GM19328 (cell line): ENCODE measurements around the gene CERT1.
A peak's percentile ranks its signal among the peaks of the same experiment; 100 is the strongest.
"Not testable (repeated sequence)": the region's sequence is repeated elsewhere in the genome, so short reads cannot be mapped to it uniquely, and the experiment has no call there.

Experiments used
- ATAC-seq: cut with Tn5 transposase; IDR thresholded peaks from one replicate; pipeline ENCODE4 v1.9.1; 2021; ENCODE audit warnings: mild to moderate bottlenecking, moderate library complexity; ENCODE audit not compliant: unreplicated experiment

Gene CERT1, protein sequence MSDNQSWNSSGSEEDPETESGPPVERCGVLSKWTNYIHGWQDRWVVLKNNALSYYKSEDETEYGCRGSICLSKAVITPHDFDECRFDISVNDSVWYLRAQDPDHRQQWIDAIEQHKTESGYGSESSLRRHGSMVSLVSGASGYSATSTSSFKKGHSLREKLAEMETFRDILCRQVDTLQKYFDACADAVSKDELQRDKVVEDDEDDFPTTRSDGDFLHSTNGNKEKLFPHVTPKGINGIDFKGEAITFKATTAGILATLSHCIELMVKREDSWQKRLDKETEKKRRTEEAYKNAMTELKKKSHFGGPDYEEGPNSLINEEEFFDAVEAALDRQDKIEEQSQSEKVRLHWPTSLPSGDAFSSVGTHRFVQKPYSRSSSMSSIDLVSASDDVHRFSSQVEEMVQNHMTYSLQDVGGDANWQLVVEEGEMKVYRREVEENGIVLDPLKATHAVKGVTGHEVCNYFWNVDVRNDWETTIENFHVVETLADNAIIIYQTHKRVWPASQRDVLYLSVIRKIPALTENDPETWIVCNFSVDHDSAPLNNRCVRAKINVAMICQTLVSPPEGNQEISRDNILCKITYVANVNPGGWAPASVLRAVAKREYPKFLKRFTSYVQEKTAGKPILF

DNA sequence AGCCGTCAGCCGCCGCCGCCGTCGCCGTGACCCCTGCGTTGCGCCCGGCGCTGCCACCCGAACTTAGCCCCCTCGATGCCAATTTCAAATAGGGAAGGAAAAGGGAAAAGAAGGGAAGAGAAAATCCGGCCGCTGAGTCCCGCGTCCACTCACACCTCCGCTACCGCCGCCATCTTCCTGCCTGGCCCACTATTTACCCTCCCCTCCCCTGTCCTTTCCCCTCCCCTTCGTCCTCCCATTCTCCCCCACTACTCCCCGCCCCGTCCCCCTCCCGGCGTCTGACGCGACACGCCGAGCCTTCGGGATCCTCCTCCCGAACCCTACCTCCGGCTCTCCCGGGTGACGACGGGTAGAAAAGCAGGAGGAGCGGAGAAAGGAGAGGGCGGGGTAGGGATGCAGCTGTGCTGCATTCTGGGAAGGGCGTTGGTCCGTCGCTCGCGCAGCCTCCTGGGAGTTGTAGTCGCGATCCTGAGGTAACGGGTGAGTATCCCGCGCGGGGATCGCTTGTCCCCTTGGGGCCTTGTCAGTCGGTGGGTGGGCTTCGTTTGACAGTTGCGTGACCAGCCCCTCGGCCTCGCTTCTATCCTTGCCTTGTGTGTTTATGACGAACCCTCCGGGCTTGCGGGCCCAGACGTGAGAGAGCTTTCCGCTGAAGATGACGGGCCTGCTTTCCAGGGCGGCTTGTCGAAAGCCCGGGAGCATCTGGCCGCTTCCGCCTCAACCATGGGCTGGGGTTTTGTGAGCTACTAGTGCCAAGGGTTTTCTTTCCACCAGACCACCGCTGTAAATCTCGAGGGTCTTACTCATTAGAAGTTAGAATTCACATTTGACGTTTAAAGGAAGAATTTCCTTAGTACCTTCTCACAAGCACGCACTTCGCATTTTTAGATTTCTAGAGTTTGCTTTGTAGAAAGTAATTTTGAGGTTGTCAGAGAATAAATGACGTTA, at the start of gene CERT1, which contains the start of gene POLK:
Gene CERT1, minus strand, starts transcription at position 195 of the 948 bp plus-strand sequence. CDS start 422 bp downstream, outside the sequence.
Gene POLK, plus strand, starts transcription at position 457 of the 948 bp plus-strand sequence.
- ATAC-seq: peak; percentile 81

DNA sequence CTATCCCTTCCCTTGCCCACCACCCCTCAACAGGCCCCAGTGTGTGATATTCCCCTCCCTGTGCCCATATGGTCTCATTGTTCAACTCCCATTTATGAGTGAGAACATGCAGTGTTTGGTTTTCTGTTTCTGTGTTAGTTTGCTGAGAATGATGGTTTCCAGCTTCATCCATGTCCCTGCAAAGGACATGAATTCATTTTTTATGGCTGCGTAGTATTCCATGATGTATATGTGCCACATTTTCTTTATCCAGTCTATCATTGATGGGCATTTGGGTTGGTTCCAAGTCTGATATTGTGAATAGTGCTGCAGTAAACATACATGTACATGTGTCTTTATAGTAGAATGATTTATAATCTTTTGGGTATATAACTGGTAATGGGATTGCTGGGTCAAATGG, 49.2 kb upstream of the CERT1 start:
- ATAC-seq: not testable (repeated sequence)

DNA sequence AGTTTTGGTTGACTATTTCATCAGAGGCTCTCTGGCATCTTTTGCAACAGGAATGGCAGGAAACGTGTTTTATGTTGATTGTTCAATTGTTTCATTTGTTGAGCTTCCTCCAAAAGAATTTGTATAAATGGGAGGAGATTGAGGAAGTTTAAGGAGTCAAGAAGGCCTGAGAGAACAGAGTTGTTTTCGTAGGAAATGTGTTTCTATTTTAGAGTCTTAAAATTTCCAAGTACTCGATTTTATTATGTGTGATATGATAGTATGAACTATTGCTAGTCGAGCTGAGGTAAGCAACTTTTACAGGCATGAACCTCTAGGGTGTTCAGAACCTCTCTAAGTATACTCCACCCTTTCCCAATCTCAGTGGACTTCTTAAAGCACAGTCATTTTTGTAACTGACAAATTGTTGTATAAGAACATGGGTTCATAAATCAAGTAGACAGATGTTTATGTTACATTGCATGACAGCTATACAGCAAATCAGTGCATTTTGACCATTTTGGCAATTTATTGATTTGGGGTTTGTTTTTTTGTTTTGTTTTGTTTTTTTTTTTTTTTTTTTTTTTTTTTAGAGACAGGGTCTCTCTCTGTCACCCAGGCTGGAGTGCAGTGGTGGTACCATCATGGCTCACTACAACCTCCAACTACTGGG, 47.7 kb upstream of the CERT1 start:
- no peak for ATAC-seq

DNA sequence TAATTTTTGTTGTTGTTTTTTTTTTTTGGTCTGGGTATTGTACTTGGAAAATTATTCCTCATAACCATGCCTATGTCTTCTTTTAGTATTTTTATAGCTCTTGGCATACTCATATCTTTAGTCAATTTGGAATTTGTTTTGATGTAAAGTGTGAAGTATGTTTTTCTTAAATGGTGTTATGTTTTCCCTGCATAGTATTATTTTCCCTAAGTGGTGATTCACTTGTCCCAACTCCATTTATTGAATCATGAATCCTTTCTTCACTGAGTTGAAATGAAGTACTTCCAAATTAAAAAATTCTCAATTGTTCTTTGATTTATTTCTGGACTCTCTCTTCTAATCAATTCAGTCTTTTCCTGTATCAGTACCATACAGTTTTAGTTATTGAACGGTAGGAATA, 46.8 kb upstream of the CERT1 start:
- ATAC-seq: no peak

DNA sequence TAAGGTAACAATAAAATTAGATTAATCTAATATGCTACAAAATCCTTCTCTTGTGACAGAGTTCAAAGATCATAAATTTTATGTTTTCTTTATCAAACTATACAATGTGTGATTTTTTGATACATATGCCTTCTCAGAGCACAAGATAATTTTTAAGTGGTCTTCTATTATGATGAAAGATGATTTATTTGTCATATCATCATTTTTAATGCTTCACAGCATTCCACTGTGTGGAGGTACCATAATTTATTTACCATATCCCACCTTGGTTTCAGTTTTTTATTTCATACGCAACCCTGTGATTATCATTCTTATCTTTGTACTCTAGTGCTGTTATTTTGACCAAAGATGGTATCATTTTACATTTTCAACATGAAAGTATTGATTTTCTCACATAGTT, 41.9 kb upstream of the CERT1 start:
- no peak for ATAC-seq

DNA sequence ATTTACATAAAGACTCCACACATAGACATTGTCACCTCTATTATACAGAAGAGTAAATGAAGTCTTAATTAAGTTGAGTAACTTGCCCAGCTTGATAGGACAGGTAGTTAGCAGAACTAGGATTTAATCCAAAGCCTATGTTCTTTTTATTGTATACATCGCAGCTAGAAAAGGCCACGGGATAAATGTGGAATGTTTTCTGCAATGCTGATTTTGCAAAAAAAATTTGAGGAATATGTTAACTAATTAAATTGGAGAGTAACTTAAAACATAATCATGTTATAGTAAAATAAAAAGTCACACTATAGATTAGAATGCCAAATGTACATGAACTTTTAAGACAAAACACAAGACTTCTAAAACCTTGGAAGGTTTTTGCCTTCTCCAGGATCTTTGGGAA, 41.3 kb upstream of the CERT1 start:
- ATAC-seq: no peak

DNA sequence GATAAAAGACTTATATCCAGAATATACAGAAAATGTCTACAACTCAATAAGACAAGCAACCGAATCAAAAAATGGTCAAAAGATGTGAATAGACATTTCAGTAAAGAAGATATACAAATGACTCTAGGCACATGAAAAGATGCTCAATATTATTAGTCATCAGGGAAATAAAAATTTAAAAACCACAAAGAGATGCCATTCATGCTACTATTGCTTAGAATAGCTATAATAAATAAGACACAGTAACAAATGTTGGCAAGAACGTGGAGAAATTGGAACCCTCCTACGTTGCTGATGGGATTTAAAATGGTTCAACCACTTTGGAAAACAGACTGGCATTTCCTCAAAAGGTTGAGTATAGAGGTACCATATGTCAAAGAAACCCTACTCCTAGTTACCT, 40.0 kb upstream of the CERT1 start:
- ATAC-seq: no peak

DNA sequence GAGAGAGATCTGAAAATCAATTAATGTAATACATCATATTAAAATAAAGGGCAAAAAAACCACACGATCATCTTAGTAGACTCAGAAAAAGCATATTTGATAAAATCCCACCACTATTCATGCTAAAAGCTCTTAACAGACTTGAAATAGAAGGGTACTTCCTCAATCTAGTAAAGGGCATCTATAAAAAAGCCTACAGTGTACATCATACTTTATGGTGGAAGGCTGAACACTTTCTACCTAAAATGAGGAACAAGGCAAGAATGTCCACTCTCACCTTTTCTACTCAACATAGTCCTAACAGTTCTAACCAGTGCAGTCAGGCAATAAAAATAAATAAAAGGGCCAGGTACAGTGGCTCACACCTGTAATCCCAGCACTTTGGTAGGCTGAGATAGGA, 39.2 kb upstream of the CERT1 start:
- ATAC-seq: no peak

DNA sequence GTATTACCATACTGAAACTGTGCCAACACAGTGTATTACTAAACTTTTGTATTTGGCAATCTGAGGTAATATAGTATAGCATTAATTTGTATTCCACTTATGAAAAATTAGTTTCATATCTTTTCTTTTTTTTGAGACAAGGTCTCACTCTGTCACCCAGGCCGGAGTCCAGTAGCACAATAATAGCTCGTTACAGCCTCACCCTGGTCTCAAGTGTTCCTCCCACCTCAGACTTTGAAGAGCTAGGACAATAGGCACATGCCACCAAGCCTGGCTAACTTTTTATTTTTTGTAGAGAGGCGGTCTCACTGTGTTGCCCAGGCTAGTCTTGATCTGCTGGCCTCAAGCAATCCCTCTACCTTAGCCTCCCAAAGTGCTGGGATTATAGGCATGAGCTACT, 36.4 kb upstream of the CERT1 start:
- no peak for ATAC-seq

DNA sequence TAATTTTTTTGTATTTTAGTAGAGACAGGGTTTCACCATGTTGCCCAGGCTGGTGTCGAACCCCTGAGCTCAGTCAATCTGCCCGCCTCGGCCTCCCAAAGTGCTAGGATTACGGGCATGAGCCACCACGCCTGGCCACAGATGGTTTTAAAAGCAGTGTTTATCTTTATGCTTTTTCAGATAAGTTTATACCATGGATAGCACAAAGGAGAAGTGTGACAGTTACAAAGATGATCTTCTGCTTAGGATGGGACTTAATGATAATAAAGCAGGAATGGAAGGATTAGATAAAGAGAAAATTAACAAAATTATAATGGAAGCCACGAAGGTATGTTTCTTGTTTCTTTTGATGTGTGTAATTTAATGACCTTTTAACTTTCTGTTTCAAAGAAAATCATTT, 35.4 kb upstream of the CERT1 start:
- no peak for ATAC-seq

DNA sequence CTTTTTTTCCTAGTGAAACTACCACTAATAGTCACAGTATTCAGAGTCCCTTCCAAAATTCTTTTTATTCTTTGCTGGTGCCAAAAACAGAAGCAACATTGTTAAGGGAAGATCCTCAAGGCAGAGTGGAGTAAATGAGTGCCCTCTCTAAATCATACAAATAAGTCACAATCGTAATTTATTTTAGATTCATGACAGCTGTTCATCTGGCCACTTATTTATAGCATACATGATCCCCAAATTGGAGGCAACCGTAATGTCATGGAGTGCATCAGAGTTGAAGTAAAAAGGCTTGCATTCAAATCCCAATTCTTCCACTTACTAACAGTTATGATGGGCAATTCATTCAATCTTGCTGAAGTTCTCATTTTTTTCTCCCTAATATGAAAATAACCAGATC, 33.7 kb upstream of the CERT1 start:
- ATAC-seq: no peak

DNA sequence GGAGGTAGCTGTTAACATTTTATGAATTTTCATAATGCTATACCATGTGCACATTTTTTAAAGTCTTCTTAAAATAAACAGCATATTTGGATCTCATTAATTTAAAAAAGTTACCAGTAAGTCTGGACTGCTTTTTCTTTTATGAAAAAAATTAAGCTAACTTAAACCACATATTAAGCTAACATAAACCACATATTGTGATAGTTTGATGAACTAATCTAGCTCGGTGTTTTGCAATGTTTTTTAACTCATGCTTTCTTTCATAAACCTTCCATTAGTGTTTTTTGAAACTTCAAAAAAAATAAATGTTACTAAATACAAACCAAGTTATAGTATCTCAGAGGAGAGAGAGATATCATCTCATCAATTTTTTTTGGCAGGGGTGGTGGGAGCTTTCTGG, 26.8 kb upstream of the CERT1 start:
- ATAC-seq: no peak

DNA sequence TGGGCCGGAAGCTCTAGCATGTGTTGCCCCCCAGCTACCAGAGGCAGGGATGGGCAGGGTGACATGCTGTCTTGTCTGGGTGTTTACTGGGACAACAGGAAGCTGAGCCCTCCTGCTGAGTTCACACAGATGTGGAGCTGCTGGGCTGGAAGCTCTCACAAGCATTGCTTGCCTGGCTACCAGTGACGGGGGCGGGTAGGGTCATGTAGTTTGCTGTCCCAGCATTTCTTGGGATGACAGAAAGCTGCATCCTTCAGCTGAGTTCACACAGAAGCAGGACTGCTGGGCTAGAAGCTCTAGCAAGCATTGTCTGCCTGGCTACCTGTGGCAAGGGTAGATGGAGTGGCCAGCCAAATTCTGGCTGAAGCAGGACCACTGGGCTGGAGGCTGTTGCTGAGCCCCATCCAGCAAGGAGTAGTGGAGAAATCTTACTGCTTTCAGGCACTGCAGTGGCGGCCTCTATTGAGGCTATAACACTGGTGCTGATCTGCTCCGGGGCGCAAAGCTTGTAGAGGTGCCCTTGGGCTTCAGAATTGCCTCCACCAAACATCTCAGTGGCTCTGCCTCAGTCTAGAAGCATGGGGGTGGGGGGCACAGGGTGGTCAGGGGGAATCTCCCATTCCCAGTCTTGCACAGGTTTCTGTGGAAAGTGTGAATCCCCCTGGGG, 25.4 kb upstream of the CERT1 start:
- ATAC-seq: no peak

DNA sequence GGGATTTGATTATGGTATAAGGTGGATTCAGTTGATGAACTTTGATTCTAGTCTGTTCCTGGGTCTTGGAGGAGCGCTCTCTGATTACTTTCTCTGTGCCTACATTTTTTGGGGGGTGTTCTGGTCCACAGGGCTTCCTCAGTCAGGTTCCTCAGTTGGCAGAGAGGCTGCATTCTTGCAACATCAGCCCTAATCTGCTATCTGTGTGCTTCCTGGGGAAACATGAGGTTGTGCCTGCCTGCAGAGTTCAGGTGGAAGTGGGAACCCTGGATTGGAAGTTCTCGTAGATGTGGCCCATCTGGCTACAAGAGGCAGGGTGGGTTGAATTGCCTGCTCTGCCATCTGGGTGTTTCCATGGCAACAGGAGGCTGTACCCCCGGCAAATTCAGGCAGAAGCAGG, 24.7 kb upstream of the CERT1 start:
- ATAC-seq: no peak

DNA sequence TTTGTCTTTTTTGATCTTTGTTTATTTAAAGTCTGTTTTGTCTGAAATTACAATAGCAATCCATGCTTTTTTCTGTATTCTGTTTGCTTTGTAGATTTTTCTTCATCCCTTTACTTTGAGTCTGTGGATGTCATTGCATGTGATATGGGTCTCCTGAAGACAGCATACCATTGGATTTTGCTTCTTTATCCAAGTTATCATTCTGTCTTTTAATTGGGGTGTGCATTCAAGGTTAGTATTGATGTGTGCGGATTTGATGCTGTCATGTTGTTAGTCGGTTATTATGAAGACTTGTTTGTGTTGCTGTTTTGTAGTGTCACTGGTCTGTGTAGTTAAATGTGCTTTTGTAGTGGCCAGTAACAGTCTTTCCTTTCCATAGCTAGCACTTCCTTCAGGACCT, 23.3 kb upstream of the CERT1 start:
- no peak for ATAC-seq

DNA sequence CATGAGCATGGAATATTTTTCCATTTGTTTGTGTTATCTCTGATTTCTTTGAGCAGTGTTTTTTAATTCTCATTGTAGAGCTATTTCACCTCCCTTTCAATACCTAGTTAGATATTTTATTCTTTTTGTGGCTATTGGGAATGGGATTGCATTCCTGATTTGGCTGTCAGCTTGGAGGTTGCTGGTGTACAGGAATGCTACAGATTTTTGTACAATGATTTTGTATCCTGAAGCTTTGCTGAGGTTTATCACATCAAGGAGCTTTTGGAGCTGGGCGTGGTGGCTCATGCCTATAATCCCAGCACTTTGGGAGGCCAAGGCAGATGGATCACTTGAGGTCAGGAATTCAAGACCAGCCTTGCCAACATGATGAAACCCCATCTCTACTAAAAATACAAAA, 22.3 kb upstream of the CERT1 start:
- ATAC-seq: not testable (repeated sequence)

DNA sequence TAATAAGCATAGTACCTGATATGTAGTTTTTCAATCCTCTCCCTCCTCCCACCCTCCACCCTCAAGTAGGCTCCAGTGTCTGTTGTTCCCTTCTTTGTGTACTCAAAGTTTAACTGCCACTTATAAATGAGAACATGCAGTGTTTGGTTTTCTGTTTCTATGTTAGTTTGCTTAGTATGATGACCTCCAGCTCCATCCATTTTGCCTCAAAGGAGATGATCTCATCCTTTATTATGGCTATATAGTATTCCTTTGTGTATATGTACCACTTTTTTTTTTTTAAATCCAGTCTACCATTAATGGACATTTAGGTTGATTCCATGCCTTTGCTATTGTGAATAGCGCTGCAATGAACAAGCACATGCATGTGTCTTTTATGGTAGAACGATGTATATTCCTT, 20.8 kb upstream of the CERT1 start:
- ATAC-seq: no peak

DNA sequence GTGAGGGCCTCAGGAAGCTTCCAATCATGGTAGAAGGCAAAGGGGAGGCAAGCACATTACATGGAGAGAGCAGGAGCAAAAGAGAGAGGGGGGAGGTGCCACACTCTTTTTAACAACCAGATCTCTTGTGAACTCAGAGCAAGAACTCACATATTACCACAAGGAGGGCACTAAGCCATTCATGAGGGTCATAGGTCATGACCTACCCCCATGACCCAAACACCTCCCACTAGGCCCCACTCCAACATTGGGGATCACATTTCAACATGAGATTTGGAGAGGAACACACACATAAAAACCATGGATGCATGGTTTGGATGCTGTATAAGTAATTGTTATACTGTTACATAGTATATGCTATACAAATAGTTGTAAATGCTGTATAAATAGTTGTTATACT, 17.8 kb upstream of the CERT1 start:
- no peak for ATAC-seq

DNA sequence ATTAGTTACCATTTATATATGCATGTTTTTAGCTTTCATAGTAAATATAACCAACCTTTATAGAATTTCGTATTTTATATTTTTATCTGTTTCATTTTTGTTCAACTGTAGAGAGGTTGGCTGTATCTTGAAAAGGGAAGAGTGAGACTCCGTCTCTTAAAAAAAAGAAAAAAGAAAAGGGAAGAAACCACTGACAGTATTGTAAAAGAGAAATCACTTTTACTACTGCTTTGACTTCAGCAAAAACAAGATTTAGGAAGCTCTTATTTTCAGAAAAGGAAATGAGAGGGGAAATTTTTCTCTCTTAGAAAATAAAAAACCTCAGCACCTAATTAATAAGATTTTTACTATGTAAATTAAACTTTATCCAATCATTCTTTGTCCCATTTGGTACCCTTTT, 14.6 kb upstream of the CERT1 start:
- ATAC-seq: no peak

DNA sequence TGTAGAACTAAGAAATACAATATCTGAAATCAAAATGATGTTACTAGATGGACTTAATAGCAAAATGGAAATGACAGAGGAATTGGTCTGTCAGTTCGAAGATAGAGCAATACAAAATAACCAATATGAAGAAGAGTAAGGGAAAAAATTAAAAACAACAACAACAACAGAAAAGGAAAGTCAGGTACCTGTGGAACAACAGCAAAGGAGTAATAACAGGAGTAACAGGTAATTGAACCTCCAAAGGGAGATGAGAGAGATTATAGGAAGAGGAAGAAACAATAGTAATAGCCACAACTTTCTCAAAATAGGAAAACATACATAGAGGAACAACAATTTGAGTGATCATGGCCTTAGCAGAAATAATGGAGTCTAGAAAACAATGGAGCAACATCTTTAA, 13.9 kb upstream of the CERT1 start:
- ATAC-seq: no peak
